Measurements from ENCODE around the gene CR1L.
"Not testable (repeated sequence)": the region's sequence is repeated elsewhere in the genome, so short reads cannot be mapped to it uniquely, and the experiment has no call there.

CR1L gene

GRCh38 chr1:207646944-207647579 is 2.1 kb downstream of the CR1L start:
- ATAC-seq, result no peak

DNA sequence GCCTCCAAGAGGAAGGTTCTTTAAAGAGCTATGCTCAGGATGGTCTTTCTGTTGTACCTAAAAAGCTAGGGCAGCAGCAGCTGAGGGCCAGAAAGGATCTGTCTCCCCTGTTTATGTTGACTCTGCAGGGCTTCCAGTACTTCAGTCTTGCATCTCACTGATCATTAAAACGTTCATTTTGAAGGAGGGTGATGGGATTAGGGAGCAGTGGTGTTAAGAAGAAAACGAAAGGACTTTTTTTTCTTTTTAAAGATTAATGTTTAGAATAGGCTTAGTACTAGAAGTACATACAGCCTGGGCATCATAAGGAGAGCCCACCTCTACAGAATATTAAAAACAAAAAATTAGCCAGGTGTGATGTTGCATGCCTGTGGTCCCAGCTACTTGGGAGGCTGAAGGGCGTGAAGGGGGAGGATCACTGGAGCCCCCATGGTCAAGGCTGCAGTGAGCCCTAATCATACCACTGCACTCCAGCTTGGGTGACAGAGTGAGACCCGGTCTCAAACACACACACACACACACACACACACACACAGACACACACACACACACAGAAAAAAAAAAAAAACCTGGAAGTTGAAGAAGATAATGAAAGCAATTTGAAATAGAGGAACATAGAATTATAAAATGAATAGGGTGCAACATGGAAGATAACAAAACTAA is 2.9 kb downstream of the CR1L start:
- ATAC-seq, result no peak

DNA sequence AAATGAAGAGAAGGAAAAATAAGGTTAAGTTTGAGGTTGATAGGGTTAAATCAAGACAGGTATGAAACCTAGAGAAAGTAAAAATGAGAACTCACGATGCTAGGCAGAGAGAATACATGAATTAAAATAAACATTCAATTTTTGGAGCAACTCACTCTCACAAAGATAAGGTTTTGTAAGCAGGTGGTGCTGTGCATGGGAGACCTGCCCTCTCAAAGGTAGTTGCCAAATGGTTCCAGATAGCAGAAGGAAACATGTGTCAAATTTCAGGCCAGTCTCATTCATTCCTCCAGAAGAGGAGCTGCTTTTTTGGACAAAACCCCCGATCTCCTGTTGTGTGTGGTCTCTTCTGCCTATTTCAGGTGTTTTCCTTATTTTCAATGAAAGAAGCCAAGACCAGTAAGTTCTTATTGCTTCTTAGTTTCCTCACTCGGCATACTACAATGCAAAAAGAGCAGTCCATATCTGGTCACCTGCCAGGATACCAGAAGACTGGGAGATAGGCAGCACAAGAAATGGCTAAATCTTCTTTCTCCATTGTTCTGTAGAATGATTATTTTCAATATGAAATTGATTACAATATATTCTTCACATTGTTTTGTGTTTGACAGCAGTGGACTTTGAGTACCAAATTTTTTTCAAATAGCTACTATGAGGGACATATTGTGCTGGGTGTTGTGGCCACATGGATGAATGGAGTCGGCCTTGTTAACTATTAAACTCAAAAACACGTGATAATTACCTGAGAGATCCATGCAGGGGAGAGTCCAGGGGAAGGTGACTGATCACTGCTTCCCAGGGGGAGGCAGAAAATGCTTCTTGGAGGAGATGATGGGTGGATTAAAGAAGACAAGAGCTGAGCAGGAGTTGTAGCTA is 3.6 kb downstream of the CR1L start:
- ATAC-seq, result no peak

GRCh38 chr1:207649210-207649753 is 4.3 kb downstream of the CR1L start:
- ATAC-seq, result no peak

- ATAC-seq, result no peak
Observed at GRCh38 chr1:207649865-207650580, 5.1 kb downstream of the CR1L start.

DNA sequence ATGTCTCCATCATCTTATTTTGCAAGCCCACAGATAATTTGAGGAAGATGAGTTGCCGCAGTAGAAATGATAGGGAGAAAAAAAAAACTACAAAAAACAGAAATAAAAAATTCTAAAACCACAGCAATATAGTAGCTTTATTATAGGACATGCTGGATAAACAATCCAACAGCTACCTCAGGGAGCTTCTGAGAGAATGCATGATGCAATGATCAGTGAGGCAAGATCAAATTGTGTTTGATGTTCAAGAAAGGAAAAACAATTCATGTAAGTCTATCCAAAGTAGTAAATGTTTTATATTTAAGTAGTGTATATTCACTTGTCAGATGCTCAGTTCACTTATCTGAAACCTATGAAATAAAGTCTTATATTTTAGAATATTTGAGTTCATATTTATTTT is 6.7 kb downstream of the CR1L start:
- no peak for ATAC-seq

DNA sequence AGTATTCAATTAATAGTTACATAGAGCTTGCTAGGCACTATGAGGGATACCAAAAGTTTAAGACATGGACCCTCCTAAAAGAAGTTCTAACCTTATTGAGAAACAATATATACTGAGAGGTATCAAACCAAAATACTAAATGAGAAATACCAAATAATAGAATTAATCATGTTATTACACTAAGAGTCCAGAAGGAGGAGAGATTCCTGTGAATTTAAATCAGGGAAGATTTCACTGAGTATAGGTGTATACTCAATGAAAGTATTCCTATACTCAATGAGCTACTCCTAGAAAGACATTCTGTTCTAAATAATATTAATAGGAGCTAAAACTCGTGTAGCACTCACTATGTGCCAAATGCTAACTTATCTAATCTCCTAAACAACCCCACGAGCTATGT is 9.4 kb downstream of the CR1L start:
- no peak for ATAC-seq

DNA sequence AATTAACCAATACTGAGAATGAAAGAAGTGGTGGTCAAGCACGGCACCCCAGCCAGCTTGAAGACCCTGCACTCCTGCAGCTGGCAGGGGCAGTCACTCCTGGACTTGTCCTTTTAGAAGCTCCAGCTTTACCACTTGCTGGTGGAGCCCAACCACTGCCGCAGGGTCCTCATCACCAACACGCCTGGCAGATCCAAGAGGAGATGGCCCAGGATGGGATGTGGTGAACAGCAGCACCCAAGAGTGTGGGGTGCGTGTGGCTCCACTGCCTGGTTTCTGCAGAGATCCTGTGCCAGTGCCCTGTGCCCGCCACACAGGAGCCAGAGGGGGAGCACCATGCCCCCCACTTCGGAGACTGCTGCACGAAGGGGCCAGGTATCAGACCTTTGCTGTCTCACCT is 13.5 kb downstream of the CR1L start:
- no peak for ATAC-seq

- no peak for ATAC-seq
Observed at GRCh38 chr1:207658904-207659485, 14.1 kb downstream of the CR1L start.

GRCh38 chr1:207659545-207660153 is 14.7 kb downstream of the CR1L start:
- ATAC-seq, result no peak

GRCh38 chr1:207661420-207661819 is 16.5 kb downstream of the CR1L start:
- ATAC-seq, result not testable (repeated sequence)

GRCh38 chr1:207666342-207666741 is 21.4 kb downstream of the CR1L start:
- ATAC-seq, result no peak

DNA sequence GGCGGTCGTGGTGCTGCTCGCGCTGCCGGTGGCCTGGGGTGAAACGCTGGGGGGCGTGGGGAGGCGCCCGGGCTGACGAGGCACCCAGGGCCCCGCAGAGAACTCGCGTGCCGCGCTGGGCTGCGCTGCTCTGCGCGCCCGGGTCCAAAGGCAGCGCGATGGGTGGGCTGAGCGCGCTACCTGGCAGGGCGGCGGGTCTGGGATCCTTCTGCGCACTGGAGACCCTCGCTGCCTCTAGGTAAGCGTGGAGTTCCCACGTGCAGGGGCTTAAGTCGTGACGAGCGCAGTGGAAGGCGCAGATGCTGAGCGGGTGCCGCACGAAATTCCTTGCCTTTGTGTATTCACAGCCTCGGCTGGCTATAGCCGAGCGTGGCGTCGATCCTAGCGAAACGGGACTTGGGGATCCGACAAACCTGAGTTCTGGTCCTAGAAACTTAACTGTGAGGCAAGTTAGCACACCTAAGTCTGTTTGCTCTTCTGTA is 24.6 kb downstream of the CR1L start:
- no peak for ATAC-seq

GRCh38 chr1:207670192-207670591 is 25.3 kb downstream of the CR1L start:
- no peak for ATAC-seq

DNA sequence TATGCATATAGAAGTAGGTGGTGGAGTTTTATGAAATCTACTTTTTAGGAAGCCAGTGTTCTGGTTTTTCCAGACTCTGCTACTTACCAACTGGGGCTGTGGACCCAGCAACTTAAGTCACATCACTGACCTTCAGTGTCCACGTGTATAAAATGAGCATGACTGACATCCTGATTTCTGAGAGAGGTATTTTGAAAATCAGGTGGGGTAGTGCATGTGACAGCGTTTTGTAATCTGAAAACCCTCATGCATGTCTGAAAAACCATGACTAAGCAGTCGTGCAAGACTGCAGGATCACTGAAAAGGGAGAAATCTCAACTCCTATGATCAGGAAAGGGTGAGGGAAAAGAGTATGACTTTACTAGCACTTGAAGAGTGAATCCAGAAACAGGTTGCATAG is 26.1 kb downstream of the CR1L start:
- no peak for ATAC-seq

DNA sequence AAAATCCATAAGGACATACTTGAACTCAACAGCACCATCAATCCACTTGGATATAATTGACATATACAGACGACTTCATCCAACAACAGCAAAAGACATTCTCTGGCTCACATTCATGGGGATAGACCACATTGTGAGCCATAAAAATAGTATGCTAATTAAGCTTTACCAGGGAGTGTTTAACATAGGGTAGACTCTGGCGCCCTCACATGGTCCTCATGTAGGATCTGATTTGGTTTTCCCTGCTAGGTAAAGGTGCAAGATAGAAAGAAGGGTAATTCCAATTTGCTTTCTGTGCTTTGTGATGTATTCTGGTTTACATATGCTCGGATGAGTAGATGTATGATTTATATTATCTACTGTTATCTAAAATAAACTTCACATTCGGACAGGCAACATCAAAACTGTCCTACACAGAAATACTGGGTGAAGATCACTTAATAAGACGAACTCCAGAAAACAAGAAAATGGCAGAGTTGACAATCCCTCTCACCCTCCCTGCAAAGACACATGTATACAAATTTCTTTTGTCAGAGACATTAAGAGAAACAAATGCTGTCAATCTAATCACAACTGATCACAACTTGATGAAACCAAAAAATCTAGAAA is 27.7 kb downstream of the CR1L start:
- ATAC-seq, result no peak

DNA sequence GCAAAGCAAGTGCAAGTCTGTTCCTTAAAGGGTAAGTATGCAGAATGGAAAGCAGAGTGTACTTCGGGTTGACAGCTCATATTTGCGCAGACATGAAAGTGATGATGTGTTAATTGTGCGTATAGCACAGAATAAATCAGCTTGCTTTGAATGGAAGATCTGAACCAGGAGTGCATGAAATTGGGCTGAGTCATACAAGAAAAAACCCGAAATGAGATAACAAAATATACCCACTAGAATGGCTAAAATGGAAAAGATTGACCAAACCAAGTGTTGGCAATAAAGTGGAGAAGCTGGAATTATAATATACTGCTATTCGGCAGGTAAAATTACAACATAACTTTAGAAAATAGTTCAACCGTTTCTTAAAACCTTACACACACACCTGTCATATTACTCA is 28.5 kb downstream of the CR1L start:
- ATAC-seq, result peak in 1 of 2 donors; percentile 56

- no peak for ATAC-seq
Observed at GRCh38 chr1:207676153-207676552, 31.2 kb downstream of the CR1L start.

DNA sequence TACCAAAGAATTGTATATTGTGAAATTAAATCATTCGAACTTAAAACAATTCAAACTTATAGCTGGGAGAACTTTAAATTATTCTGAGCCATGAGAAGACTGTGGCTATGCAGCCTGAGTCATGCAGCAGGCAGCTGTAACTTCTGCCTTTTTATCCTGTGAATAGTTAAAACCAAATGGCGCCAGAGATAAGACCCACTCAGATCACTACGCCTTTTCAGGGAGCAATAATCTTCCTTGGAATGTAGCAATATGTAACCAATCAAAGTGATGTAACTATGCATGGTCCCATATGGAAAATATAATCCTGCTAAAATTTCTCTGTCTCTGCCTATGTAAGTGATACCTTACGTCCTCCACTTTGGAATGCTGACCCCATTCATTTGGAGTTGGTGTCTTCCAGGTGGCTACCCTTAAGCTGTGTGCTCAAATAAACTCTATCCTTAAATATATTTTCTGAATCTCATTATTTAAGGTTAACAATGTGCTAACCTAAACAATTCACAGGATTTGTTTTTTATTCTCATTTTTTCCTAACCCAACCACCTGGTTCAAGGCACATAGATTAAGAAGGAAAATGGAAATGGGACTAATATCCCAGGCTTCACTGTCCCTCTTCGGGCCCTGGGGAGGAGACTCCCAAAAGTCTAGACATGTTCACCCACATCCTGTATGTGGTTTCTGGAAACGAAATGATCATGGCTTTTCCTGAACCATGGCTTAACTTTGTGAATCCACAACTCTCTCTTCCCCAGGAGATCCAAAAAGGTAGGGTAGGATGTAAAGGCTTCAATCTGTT is 35.9 kb downstream of the CR1L start:
- ATAC-seq, result not testable (repeated sequence)

DNA sequence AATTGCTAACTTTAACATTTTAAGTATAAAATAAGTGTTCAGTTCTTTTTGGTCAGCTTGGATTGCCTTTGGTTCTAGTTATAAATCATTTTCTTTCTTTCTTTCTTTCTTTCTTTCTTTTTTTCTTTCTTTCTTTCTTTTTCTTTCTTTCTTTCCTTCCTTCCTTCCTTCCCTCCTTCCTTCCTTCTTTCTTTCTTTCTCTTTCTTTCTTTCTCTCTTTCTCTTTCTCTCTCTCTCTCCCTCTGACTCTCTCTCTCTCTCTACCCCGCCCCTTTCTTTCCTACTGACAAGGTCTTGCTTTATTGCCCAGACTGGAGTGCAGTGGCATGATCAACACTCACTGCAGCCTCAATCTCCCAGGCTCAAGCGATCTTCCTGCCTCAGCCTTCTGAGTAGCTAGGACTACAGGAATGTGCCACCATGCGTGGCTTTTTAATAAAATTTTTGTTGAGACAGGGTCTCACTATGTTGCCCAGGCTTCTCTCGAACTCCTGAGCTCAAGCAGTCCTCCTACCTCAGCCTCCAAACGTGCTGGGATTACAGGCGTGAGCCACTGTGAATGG is 38.0 kb downstream of the CR1L start:
- ATAC-seq, result not testable (repeated sequence)

Data from activated CD4-positive, CD25-positive, alpha-beta regulatory T cell treated with anti-CD3 and anti-CD28 coated beads, Interleukin-2, amount 50 U/mL, for 24 hours (primary cell).